Stimulated activated naive CD8-positive, alpha-beta T cell treated with anti-CD3 and anti-CD28 coated beads, Interleukin-15, Interleukin-2, amounts not matched to agents 100 U/mL and 50 U/mL, for 24 hours (primary cell): ENCODE data around the gene KCTD20.
"Not testable (repeated sequence)": the region's sequence is repeated elsewhere in the genome, so short reads cannot be mapped to it uniquely, and the experiment has no call there.

Experiments used
- ATAC-seq: fragments of 150-1000 bp; cut with Tn5 transposase; one replicate; pipeline ENCODE4 v1.10.0; 2021
- DNase-seq: peaks from one replicate; pipeline ENCODE4 v3.0.0; 2021

The KCTD20 gene

DNA sequence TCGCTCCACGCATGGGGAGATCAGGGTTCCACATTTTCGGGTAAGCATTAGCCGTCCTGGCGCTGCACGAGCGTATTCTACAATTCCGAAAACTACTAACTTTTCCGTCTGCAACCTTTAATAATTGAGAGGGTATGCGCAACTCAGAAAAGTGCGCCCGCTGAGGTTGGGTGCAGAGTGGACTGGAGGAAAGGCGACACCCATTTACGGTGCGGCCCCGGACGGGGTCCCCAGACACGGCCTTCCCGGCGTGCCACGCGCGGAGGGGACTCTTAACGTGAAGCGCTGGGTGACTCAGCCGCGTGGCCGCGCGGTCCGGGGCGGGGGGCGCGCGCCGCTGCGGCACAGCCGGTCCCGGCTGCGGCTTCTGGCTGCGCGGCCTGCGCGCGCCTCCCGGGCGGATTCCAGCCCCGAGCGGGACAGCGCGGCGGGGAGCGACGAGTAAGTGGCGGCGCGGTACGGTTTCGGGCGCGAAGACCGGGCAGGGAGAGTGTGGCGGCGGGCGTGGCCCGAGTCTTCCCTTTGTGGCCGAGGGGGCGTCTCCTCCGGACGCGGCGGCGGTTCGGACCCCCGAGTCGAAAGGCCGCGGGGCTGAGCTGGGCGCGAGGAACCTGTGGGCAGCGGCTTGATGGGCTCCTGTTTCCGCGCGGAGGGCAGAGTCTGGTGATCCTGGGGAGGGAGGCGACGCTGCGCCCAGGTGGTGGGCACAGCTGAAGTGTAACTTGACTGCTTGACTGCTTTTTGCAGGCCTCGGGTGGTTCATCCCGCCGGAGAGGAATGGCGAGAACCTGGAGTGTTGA lies at the start of gene KCTD20, which contains the start of gene PXT1:
KCTD20 (plus strand) TSS at position 330 of the 800 bp plus-strand sequence. CDS start 27,098 bp downstream, outside the sequence.
PXT1 (minus strand) TSS at position 184 of the 800 bp plus-strand sequence. CDS start 16,772 bp downstream, outside the sequence.
- peak; percentile 91 for ATAC-seq
- DNase-seq: peak; percentile 90

DNA sequence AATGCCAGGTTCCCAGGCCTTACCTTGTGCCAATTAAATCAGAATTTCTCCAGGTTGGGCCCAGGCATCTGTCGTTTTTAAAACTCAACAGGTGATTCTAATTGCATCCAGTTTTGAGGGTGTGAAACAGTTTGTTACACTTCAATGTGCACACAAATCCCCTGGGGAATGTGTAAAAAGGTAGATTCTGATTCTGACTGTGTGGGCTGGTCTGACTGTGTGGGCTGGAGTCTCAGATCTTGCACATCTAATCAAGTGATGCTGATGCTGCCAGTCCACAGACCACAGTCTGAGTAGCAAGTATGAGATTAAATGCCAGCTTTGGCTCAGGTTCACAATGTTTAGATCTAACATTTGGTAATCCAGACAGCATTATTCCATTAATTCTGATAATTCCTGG lies 42.8 kb upstream of the KCTD20 start:
- ATAC-seq: no peak
- no peak for DNase-seq

DNA sequence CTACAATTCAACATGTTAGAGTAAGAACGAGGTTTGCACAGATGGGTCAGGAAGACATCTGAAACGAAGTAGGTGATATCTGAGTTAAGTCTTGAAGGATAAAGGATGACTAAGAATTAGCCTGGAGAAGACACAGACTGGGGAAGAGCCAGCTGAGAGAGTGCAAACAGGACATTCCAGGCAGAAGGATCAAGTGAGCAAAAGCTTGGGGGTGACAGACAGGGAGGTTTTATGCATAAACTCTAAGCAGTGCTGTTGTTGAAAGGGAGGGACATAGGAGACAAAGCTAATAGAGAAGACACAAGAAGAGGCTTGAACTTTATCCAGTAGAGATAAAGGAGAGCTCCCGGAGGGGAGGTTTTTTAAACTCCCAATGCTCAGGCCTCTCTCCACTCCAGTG lies 40.3 kb upstream of the KCTD20 start:
- ATAC-seq (no peak), DNase-seq (no peak)

DNA sequence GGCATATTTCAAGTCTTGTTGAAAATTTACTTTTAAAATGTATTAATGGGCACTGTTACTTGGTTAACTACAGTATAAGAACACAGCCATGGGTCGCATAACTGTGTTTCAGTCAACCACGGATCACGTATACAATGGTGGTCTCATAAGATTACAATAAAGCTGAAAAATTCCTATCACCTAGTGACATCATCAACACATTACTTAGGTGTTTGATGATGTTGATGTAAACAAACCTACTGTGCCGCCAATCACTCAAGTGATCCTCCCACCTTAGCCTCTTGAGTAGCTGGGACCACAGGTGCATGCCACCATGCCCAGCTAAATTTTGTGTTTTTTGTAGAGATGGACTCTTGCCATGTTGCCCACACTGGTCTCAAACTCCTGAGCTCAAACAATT lies 38.6 kb upstream of the KCTD20 start:
- no peak for DNase-seq

DNA sequence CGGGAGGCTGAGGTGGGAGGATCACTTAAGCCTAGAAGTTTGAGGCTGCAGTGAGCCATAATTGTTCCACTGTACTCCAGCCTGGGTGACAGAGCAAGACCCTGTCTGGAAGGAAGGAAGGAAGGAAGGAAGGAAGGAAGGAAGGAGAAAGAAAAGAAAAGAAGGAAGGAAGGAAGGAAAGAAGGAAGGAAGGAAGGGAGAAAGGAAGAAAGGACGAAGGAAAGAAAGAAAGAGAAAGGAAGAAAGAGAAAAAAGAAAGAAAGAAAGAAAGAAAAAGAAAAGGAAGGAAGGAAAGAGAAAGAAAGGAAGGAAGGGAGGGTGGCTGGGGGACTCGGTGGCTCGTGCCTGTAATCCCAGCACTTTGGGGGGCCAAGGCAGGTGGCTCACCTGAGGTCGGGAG lies 33.1 kb upstream of the KCTD20 start:
- not testable (repeated sequence) for DNase-seq

More for the DNA sequence above, 38.6 kb upstream of the KCTD20 start:
- ATAC-seq: no peak

DNA sequence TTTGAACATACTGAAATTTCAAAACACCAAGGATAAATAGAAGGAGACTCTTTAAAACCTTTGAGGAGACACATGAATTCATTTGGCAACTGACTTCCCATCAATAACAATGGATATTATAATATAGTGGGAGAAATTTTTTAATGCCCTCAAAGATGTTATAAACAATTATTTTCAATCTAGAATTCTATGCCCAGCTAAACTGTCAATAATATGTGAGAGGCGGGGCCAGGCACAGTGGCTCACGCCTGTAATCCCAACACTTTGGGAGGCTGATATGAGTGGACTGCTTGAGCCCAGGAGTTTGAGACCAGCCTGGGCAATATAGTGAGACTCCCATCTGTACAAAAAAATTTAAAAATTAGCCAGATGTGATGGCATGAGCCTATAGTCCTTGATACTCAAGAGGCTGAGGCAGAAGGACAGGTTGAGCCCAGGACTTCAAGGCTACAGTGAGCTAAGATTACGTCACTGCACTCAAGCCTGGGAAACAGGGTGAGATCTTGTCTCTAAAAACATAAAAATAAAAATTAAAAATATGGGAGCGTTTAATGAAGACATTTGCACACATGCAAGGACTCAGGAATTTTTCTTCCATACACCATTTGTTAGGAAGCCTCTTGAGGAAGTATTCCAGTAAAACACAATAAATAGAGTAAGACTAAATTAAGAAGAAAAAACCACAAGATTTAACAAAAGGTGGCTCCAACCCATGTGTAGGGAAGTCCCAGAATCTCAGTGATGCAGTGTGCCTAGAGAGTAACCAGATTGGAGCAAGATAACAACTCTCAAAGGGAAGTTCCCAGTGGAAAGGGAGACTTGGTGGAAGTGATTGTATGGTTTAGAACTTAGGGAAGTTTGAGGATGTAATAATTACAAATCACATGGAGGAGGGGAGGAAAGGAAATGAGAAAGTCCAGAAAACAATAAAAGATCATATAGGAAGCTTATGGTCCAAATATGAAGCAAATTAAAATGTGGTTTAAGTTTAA lies 29.0 kb upstream of the KCTD20 start:
- ATAC-seq (no peak), DNase-seq (no peak)

More for the DNA sequence above, 33.1 kb upstream of the KCTD20 start:
- ATAC-seq: not testable (repeated sequence)

DNA sequence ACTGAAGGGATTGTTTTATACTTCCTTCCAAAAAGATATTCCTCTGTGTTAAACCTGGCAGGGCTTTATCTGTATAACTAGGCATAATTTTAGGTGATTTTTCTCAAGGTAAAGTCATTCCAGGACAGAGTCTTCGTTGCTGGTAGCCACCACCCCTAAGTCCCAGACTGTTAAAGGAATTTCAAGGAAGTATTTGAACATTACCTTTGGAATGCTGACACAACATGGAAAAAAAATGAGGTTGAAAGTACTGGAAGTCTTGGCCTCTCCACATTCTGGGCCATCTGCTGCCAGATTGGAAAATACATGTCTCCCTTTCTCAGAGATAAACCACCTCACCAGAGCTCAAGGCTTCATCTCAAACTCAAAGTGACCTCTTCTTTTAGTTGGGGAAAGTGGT lies 28.3 kb upstream of the KCTD20 start:
- ATAC-seq (no peak), DNase-seq (no peak)

DNA sequence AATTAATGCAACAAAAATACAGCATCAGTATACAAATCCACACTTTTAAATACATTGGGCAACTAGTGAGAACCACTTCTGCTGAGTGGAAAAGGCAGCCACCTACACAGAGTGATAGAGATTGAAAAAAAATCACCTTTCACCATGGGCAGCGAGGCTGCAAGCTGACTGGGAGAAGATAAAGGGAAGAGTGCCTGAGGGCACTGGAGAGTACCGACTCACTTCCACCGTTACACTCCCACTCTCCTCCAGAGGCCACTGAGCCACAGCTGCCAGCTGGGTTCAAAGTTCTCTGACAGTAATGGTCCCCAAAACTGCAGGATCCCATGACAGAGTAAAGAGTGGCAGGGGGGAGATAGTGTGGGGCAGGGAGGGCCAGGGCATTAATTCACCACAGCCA lies 24.2 kb upstream of the KCTD20 start:
- ATAC-seq (no peak), DNase-seq (no peak)

DNA sequence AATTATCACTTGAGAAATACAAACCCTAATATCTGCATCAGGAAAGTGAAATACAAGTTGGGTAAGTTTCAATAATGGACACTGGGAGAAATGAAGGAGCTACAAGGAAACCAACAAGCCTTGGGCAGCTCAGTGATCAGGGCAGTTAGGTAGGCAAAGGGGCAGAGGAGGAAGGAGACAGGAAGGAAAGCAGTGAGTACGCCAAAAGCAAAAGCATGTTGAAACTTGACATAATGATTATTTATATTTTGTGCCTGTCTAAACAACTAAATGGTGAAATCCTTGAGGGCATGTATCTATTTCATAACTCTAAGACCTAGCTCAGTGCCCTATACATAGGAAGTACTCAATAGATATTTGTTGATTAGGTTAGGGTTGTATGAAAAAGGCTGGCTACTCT lies 23.5 kb upstream of the KCTD20 start:
- ATAC-seq: no peak

DNA sequence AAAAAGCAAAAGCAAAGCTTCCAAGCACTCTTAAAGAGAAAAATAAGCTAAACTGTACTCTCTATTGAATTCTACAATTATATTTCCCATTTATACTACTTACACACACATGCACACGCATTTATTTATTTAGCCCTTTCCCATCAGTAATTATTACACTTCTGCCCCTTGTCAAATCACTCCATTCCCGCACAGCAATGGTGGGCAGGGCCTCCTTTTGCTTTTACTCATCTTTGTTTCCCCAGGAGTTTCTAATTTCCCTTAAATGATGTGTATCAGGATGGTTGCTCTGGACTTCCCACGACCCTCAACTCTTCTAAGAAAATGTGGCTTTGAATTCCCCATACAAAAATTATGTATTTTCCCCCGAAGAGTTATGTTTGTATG lies 20.1 kb upstream of the KCTD20 start:
- DNase-seq (no peak), ATAC-seq (no peak)

More for the DNA sequence above, 23.5 kb upstream of the KCTD20 start:
- no peak for DNase-seq

DNA sequence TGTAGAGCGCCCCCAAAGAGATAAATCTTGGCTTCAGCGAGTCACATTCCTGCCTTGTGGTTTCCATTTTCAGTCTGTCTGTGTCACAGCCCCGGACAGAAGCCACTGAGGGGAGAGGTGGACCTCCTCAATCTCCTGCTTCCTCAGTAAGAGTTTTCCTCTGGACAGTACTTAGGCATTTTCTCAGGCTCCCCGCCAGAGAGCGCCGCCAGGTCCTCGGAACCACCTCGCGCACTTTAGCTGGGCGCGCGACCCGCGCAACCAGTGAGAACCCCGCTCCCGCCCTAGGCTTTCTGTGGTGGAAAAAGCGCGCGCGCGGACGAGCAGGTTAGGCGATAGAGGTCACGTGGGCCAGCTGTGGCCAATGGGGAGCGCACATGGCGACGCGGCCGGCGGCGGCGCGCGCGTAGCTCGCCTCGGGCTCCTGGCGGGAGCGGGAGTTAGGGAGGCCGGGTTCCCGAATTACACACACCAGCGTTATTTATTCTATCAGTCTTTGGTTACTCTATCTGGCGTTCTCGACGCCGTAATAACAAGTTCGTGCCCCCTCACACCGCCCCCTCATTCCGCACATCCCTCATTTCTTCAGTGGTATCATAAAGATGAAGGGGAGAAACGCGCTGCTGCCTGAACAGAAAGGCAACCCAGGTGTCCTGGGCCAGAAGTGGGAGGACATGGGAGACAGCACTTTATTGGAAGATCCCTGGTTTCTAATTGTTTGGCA lies 19.5 kb upstream of the KCTD20 start:
- DNase-seq (peak; percentile 98), ATAC-seq (peak; percentile 99)

DNA sequence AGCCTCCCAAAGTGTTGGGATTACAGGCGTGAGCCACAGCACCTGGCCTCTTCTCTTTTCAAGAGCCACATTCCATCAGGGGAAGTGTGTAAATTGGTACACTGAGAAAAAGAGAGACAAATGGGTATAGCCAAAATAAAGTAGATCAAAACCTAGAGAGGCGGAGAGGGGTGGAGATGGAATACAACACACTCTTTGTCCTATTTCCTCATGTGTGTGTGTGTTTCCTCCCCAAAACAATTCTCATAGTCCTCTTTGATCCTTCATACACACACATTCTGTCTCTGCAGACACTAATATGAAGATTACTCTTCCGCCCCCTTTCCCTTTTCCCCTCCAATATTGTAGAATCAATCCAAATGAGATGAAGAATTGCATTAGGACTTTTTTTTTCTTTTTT lies 16.2 kb upstream of the KCTD20 start:
- DNase-seq: no peak
- no peak for ATAC-seq

DNA sequence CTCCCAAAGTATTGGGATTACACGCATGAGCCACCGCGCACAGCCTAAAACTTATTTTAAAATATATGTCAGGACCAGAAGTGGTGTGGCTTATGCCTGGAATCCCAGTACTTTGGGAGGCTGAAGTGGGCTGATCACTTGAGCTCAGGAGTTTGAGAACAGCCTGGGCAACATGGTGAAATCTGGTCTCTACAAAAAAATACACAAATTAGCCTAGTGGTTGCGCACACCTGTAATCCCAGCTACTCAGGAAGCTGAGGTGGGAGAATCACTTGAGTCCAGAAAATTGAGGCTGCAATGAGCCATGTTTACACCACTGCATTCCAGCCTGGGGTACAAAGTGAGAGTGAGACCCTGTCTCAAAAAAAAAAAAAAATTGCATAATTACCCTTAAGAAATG lies 13.9 kb upstream of the KCTD20 start:
- DNase-seq (no peak), ATAC-seq (no peak)

DNA sequence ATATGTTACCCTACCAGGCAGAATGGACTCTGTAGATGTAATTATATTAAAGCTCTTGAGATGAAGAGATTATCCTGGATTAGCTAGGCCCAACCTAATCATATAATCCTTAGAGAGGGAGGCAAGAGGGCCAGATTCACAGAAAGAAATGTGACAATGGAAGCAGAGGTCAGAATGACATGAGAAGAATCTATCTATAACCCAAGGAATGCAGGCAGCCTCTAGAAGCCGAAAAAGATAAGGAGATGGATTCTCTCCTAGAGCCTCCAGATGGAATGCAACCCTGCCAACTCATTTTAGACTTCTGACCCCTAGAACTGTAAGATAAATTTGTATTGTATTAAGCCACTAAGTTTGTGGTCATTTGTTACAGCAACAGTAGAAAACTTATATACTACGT lies 12.4 kb upstream of the KCTD20 start:
- ATAC-seq (no peak), DNase-seq (no peak)

DNA sequence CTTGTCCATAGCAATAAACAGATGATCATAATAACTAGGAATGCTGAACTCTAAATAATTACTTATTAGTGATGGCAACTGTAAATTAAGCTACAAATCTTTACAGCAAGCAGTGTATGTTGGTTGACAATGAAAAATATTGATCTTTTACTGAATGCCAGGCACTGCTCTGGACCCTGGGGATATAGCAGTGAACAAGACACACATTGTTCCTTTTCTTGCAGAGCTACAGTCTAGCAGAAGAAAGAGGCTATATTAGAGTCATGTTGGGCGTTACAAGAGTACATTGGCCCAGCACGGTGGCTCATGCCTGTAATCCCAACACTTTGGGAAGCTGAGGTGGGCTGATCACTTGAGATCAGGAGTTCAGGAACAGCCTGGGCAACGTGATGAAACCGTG lies 11.6 kb upstream of the KCTD20 start:
- ATAC-seq: no peak
- DNase-seq: no peak

DNA sequence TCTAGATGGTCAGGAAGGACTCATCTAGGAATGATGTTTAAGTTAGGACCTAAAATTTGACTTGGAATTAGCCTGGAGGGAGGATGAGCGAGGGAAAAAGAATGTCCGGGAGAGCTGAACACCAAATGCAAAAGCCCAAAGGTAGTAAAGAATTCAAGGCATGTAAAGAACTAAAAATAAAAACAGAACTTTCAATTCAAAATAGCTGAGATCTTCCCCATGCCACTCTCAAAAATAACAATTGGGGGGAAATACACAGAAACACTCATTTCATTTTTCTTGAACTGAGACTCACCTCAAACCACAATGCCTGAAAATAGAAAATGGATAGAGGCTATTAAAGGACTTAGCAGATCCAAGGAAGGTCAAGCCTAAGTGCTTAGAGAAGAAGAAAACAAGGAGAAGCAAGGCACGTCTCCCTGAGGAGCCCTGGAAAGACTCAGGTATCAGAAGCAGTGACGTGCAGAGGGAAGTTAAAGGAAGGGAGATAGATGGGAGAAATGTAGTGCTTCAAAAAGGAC lies 10.6 kb upstream of the KCTD20 start:
- no peak for ATAC-seq

DNA sequence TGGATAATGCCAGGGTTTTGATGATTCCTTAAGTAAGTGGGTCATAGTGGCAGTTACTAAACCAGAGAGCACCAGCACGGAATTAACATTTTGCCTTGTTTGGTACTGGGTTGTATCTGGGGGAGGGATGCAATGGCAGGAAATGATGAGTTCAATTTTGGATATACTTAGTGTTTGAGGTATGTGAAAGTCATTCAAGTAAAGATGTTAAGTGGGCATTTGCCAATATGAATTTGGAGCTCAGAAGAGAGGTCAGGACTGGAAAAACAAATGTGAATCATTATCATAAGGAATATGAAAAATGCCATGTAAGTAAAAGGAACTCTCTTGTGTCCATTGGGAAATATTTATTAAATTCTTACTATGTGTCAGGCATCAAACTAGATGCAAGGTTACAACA lies 6.3 kb upstream of the KCTD20 start:
- no peak for DNase-seq
- no peak for ATAC-seq

More for the DNA sequence above, 10.6 kb upstream of the KCTD20 start:
- no peak for DNase-seq

DNA sequence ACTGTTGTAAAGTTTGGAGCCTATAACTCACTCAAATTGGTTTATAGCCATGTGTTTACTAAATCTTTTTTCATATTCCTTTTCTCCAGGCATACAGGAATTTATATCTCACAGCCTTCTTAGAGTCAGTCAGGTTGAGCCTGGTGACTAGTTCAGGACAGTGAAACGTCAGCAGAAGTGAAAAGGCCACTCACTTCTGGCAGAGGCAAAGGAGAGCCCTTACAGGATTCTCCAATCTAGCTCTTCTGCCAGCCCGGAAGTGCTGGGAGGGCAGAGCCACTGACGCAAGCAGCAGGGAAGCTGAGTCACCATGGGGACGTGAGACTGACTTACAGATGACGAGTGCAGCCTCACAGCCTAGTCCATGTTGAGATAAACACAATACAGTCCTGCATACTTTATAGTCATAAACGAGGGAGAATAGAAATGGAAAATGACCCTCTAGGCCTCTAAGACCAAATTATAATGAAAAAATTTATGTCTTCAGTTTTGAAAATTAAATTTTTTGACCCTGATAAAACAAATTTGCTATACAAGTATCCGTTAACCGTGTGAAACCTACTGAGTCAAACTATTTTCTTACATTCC lies 1.4 kb upstream of the KCTD20 start:
- ATAC-seq (peak; percentile 93), DNase-seq (peak; percentile 86)

DNA sequence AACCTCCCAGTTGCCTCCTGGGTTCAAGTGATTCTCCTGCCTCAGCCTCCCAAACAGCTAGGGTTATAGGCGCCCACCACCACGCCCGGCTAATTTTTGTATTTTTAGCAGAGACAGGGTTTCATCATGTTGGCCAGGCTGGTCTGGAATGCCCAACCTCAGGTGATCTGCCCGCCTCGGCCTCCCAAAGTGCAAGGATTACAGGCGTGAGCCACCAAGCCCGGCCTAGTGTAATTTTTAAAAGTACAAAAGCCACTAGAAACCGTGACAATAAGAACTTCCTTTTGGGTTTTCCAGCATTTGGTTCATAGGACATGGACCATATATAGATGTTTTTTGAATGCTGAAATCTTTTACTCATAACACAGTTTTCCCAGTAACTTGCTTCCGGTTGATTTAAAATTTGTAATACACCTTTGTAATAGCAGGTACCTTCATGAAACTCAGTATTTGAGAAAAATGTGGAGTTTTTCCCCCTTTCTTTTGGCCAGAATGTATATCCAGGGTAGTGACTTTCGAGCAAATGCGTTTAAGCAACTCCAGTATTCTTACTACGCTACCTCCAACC lies 613 bp upstream of the KCTD20 start:
- DNase-seq: no peak
- no peak for ATAC-seq

DNA sequence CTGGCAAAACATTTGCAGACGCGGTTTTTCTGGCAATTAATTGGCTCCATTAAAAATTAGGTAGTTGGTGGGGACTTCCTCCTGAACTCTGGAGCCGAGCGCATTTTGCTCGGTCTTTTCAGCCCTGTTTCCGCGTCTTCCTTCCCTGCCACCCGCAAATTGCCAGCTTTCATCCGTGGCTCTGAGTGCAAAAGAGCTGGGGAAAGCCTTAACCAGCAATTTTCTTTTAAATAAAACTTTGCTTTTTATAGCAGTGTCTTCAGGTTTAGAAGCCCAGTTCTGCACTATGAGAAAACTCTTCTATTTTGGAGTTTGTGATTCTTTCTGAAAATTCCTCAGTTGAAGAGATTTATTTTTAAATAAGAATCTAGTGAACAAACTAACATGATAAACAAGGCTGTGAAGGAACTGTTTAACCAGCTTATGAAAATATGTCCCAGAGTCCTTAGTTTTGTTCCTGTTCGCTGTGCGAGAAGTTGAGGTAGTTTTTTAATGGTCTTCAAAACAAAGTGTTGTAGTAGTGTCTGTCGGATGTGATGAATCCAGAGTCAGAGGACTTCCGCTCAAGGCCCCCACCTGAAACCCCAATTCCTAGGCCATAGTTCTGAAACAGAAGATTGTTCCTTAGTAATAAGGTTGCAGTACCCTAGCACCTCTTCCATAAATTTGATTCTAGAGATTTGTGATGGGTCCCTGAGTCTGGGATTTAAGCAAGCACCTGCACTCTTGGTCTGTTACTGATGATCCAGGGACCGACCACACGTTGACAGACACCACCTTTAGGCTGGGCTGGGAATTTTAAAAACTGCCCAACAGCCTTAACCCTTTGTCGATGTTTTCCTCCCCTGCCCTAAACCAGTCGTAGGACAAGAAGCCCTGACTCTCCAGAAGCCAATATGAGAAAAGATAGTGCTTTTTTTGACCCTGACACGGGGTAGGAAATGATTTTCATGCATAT lies 950 bp downstream of the KCTD20 start:
- DNase-seq: no peak
- ATAC-seq: no peak
